Nephron progenitor cell (in vitro differentiated cells): ENCODE data around the gene GPR158.

Experiments used
- DNase-seq: peaks from one replicate; pipeline ENCODE4 v3.0.0; 2021
- H3K27ac Mint-ChIP-seq: 2 replicates; pipeline ENCODE4 v1.8.0; 2021; ENCODE audit warnings: mild to moderate bottlenecking, moderate library complexity, mixed read lengths
- H3K27me3 Mint-ChIP-seq: 2 replicates; pipeline ENCODE4 v1.8.0; 2021; ENCODE audit warnings: mild to moderate bottlenecking, low read depth, mixed read lengths; ENCODE audit not compliant: poor library complexity
- H3K36me3 Mint-ChIP-seq: 2 replicates; pipeline ENCODE4 v1.8.0; 2021; ENCODE audit warnings: low read depth, mixed read lengths
- H3K4me1 Mint-ChIP-seq: 2 replicates; pipeline ENCODE4 v1.8.0; 2021; ENCODE audit warnings: mixed read lengths
- H3K4me3 Mint-ChIP-seq: 2 replicates; pipeline ENCODE4 v1.8.0; 2021; ENCODE audit warnings: mild to moderate bottlenecking, moderate library complexity, mixed read lengths
- H3K9me3 Mint-ChIP-seq: 2 replicates; pipeline ENCODE4 v1.8.0; 2021; ENCODE audit warnings: mild to moderate bottlenecking, moderate library complexity, mixed read lengths
- TF ChIP-seq, protein P1 (sequence below): fragments of 200-600 bp; sonication (generic); IDR thresholded peaks from 2 replicates; pipeline ENCODE4 v1.5.0; 2021; ENCODE audit warnings: antibody characterized with exemption

The GPR158 gene

DNA sequence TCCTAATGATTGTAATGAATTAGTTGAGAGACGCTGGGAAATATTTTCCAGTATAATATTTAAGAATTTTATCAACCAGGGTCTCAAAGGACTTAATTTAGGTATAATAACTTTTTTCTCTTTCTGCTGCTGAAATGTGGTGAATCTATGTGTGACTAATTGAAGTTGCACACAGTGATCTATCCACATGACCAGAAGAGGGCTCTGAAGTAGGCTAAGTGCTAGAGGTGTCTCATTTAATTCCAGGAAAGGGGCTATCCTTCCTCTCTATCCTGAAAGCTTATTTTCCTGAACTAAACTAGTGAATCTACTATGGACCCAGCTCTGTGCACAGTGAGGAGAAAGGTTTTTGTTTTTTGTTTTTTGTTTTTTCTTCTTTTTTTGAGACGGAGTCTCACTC, 464.8 kb downstream of the GPR158 start:
- DNase-seq: no peak
- no peaks in the 10 kb centered on the region for H3K27me3 Mint-ChIP-seq
- no peaks in the 10 kb centered on the region for H3K9me3 Mint-ChIP-seq
- no peak overlapping the region for H3K27ac Mint-ChIP-seq
- no peaks in the 10 kb centered on the region for H3K36me3 Mint-ChIP-seq
- TF ChIP-seq, protein P1, sequence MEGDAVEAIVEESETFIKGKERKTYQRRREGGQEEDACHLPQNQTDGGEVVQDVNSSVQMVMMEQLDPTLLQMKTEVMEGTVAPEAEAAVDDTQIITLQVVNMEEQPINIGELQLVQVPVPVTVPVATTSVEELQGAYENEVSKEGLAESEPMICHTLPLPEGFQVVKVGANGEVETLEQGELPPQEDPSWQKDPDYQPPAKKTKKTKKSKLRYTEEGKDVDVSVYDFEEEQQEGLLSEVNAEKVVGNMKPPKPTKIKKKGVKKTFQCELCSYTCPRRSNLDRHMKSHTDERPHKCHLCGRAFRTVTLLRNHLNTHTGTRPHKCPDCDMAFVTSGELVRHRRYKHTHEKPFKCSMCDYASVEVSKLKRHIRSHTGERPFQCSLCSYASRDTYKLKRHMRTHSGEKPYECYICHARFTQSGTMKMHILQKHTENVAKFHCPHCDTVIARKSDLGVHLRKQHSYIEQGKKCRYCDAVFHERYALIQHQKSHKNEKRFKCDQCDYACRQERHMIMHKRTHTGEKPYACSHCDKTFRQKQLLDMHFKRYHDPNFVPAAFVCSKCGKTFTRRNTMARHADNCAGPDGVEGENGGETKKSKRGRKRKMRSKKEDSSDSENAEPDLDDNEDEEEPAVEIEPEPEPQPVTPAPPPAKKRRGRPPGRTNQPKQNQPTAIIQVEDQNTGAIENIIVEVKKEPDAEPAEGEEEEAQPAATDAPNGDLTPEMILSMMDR: no peak
- no peak overlapping the region for H3K4me3 Mint-ChIP-seq
- H3K4me1 Mint-ChIP-seq: no peaks in the 10 kb centered on the region

DNA sequence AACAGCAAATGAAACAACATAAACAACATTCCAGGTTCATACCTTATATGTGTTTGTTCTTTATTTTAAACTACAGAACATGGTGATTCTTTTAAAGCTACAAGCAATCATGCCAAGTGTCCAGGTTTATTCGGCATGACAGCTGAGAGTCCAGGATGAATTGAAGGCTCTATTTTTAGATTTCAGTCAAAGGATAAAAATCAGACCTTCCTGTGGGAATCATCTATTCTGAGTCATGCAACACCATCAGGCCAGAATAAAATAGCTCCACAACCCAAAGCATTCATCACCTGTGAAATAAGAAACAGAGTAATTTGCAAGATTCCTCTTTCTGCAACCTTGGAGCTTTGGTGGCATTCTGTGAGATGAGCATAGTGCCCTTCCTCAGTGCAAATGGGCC, 466.8 kb downstream of the GPR158 start:
- no peak overlapping the region for H3K4me3 Mint-ChIP-seq
- no peaks in the 10 kb centered on the region for H3K36me3 Mint-ChIP-seq
- H3K4me1 Mint-ChIP-seq: no peaks in the 10 kb centered on the region
- TF ChIP-seq, protein P1: no peak
- DNase-seq: no peak
- peaks cover 2% of the 10 kb centered on the region for H3K27me3 Mint-ChIP-seq
- no peaks in the 10 kb centered on the region for H3K9me3 Mint-ChIP-seq
- H3K27ac Mint-ChIP-seq: no peak overlapping the region

- TF ChIP-seq, protein P1: no peak
These were observed 467.9 kb downstream of the GPR158 start for GRCh38 chr10:25642721-25643120.

DNA sequence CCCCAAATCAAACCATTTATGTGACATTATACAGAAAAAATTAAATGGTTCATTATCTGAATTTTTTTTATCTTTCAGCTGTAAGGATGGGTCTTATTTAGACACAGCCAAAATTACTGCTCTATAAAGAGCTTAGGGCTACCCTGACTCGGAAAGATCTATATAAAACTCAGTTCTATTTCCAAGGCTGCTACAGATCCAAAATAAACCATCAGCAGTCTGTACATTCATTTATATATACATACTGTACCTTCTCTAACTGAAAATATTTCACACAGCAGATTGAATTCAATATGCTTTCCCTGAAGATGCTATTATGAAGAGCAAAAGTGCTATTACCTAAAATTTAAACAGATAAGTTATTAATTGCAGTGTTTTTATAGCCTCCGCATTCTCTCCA, 471.6 kb downstream of the GPR158 start:
- TF ChIP-seq, protein P1: no peak
- Mint-ChIP-seq H3K4me1 (no peaks in the 10 kb centered on the region), H3K4me3 (no peak overlapping the region), H3K36me3 (no peaks in the 10 kb centered on the region), H3K27ac (no peak overlapping the region), H3K9me3 (no peaks in the 10 kb centered on the region), H3K27me3 (peaks cover 8% of the 10 kb centered on the region)
- DNase-seq: no peak

More at GRCh38 chr10:25642721-25643120, 467.9 kb downstream of the GPR158 start:
- Mint-ChIP-seq H3K27me3 (peaks cover 5% of the 10 kb centered on the region), H3K27ac (no peak overlapping the region), H3K36me3 (no peaks in the 10 kb centered on the region), H3K4me1 (no peaks in the 10 kb centered on the region), H3K4me3 (no peak overlapping the region), H3K9me3 (no peaks in the 10 kb centered on the region)
- DNase-seq: no peak

GRCh38 chr10:25651534-25651933, 476.7 kb downstream of the GPR158 start:
- no peaks in the 10 kb centered on the region for H3K4me1 Mint-ChIP-seq
- DNase-seq: no peak
- peaks cover 6% of the 10 kb centered on the region for H3K27me3 Mint-ChIP-seq
- H3K9me3 Mint-ChIP-seq: no peaks in the 10 kb centered on the region
- H3K27ac Mint-ChIP-seq: no peak overlapping the region
- no peak overlapping the region for H3K4me3 Mint-ChIP-seq
- H3K36me3 Mint-ChIP-seq: no peaks in the 10 kb centered on the region
- TF ChIP-seq, protein P1: no peak
